Kidney tubule cell (primary cell): Measurements from ENCODE around the gene AUH.

Source experiments
- DNase-seq: peaks from one replicate; pipeline ENCODE4 v3.0.0-alpha.2; 2018; ENCODE audit warnings: low spot score

AUH gene

DNA sequence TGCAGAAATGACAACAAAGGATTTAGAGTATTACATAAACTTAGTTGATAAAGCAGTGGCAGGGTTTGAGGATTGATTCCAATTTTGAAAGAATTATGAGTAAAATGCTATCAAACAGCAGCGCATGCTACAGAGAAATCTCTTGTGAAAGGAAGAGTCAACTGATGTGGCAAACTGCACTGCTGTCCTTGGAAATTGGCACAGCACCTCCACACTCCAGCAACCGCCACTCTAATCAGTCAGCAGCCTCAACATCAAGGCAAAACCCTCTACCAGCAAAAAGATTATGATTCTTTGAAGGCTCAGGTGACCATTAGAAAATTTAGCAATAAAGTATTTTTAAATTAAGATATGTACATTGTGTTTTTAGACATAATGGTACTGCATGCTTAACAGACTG, 66.4 kb downstream of the AUH start:
- DNase-seq, result no peak

DNA sequence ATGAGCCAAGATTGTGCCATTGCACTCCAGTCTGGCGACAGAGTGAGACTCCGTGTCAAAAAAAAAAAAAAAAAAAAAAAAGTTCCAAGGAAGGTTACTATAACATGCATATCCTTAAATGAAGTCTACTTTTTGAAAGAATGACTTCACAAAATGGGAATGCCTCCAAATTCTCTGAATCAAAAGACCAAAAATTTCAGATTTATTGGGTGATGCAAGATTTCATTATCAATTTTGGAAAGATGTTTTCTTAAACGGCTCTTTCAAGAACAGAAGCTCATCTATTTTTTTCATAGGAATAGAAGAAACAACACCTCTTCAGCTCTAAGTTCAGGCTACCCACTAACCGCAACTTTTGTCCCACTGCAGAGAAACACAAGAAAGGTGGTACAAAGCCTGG, 69.9 kb downstream of the AUH start:
- DNase-seq, result no peak

DNA sequence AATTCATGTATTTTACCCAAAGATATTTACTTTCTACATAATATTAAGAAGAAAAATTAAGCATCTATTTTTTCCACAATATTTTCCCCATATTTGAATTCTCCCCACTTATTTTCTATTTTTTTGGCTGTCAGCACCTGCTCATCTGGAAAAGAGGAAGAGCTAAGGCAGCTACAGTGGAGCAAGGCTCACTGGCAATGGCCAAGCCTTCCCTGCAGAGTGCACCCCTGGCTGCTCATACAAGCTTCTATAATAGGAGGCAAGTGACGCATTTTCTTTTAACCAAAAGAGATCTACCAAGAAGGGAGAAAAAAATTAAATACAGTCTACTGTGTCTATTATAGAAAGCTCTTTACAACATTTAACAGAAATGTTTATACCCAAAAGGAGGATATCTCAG, 72.5 kb downstream of the AUH start:
- no peak for DNase-seq

DNA sequence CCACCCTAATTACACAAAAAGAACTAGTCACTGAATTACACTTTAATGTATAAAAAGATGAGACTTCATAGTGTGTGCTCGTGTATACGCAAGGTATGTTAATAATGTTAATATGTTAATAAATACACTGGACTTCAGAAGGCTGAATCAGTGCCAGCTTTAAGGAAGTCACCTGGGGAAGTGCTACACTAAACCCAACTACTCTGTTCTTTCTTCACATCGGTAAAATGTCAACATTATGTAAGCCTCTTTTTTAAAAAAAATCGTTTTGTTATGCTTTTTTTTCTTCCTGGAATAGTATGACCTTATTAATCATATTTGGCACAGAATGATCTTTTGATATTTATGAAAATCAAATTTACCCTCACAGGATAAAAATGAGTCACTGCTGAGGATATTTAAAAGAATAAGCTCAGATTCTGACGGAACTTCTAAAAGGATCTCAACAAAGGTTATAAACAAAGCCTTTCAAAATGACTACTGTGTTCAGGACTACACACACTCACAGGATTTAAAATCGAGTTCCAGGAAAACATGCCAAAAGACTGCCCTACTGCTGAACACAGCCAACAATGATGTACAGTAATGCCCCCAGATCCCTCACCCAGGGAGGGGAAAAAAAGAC, 75.9 kb downstream of the AUH start:
- DNase-seq, result peak; percentile 38

GRCh38 chr9:91282292-91282691, 79.4 kb downstream of the AUH start:
- DNase-seq, result peak; percentile 53

DNA sequence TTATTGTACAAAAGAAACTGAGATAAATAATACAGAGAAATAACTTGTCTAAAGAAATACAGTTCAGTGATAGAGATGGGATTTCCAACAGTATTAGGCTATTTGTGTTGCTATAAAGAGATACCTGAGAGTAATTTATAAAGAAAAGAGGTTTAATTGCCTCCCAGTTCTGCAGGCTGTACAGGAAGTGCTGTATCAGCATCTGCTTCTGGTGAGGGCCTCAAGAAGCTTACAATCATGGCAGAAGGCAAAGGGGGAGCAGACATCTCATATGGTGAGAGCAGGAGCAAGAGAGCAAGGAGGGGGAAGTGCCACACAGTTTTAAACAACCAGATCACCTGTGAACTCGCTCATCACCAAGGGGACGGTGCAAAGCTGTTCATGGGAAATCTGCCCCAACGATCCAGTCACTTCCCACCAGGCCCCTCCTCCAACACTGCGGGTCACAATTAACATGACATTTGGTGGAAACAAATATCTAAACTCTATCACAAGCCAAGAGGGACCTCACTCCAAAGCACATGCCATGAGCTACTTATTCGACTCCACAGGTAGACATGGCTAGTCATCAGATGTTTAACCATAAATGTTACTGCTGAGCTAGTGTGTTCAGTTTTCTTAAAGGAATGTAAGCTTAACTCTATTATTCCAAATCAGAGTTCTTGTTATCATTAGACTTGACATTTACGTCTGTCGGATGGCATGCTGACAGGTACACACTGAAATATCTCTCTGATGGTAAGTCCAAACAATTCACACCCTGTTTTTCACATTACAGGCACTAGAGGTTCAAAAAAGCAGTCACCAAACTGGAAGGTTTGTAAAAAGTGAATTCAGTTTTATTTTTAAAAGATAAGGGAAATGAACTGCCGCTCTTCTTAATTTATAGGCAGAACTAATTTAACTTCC, 82.2 kb downstream of the AUH start:
- DNase-seq, result no peak

DNA sequence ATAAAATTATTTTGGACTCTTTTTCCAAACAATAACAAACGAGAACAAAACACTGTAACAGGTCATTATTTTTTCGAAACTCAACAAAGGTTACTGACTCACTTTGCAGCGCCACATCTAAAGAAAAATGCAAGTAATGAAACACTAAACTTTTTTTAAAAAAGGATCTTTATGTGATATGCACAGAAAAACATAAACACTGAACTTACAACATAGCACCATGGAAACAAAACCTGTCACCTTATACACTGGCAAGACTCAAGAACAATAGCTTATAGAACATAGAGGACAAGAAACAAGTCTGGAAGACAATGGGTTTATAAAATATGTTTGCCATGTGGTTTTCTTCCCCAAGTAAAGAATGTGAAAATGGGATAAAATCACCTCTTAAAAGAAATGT, 85.2 kb downstream of the AUH start:
- DNase-seq, result no peak

- peak; percentile 12 for DNase-seq
These were observed 86.1 kb downstream of the AUH start for GRCh38 chr9:91275655-91276054.

- DNase-seq, result peak; percentile 58
These were observed 86.7 kb downstream of the AUH start for GRCh38 chr9:91274949-91275492.

- peak; percentile 74 for DNase-seq
These were observed 87.7 kb downstream of the AUH start for GRCh38 chr9:91273853-91274552.

GRCh38 chr9:91271156-91271555, 90.6 kb downstream of the AUH start:
- DNase-seq, result no peak

DNA sequence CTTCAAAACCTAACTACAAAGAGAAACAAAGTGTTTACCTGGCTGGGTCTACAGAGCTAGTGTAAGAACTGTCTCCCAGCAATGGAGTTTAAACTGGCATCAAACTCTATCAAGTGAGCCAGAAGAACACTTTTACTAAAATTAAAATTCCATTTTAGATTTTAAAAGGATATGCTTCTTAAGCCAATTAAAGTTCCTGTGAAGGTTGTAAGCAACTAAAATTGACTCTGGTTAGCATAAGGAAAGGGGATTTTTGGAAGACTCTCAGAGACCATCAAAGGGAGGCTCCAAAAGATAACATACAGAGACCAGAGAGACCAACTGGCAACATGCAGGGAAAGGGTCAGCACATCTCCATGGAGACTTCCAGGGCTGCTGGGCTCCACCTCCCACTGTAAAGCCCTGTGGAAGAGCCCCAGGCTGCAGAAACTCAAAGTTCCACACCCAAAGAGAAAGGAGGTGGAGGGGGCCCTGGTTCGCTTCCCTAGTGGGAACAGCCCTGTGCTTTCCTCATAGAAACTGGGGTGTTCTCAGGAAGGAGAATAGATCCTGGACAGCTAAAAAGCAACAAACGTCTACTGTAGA, 91.7 kb downstream of the AUH start:
- no peak for DNase-seq

GRCh38 chr9:91266448-91266847, 95.3 kb downstream of the AUH start:
- DNase-seq, result no peak

DNA sequence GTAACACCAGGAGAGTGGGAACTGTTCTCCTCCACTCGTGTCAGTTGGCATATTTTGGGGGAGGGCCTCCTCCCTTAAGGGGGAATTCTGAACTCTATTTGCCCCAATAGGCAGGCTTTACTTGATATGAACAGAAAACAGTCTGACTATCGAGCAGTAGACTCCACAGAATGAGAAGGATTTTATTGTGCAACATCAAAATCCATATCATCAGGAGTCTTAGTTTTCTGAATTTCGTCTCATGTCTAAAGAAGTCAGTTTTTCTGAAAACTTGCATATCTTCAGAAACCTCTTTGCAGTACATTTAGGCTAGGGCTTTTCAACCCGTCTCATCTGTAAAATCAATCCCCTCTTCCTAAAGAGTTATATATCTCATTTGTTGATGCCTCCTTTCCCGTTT, 96.2 kb downstream of the AUH start:
- DNase-seq, result no peak

- no peak for DNase-seq
These were observed 100.3 kb downstream of the AUH start for GRCh38 chr9:91261417-91261816.

DNA sequence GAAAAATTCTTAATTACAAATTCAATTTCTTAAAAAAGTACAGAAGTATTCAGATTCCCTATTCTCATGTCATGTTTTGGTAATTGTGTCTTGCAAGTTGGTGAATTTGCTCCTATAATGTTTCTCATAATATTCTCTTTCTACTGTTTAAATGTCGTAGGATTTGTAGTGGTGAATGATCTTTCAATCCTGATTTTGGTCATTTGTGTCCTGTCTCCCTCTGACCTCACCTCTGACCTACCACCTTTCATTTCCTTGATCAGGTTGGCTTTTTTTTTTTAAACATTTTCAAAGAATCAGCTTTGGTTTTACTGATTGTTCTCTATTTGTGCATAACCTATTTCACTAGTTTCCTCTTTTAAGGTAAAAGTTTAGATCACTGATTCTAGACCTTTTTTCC, 102.6 kb downstream of the AUH start:
- DNase-seq, result no peak

DNA sequence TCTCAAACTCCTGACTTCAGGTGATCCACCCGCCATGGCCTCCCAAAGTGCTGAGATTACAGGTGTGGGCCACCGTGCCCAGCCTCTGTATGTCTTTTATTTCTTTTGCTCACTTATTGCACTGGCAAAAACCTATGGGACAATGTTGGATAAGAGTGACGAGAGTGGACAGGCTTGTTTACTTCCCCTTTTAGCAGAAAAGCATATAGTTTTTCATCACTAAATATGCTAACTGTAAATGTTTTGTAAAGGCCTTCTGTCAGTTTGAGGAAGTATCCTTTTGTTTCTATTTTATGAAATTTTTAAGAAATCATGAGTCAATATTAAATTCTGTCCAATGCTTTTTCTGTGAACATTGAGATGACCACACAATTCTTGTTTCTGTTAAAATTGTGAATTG, 103.3 kb downstream of the AUH start:
- no peak for DNase-seq

DNA sequence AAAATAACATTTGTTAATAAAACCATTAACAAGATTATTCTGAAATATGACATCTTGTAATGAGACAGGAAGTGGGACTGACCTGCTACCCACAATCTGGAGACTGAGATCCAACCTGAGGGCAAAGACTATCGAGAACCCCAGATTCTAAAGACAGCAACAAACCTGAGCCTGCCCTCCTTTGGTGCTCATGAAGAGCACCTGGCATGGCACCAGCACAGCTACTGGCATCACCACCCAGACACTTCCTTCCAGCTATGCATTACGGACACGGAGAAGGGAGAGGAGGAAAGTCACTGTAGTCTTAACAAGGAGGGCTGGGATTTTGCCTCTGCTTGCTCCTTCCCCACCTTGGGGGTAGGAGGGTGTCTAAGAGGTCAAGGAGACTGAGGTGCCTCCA, 105.5 kb downstream of the AUH start:
- no peak for DNase-seq

DNA sequence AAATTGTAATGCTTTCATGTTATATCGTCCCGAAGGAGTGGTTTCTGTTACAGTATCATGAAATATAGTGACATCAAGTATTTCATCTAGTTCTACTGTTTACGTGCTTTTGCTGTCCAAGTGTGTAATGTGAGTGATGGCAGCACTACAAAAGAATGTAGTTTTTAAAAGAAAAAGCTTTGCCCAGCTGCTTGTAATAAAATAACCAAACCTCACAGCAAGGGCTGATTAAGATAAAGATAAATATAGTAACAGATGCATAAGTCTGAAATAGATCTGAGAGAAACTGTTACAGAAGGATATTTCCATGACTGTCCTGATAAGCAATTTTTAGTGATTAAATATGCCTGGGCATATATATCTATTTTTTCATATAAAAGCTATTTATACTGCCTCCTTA, 106.4 kb downstream of the AUH start:
- DNase-seq, result no peak

DNA sequence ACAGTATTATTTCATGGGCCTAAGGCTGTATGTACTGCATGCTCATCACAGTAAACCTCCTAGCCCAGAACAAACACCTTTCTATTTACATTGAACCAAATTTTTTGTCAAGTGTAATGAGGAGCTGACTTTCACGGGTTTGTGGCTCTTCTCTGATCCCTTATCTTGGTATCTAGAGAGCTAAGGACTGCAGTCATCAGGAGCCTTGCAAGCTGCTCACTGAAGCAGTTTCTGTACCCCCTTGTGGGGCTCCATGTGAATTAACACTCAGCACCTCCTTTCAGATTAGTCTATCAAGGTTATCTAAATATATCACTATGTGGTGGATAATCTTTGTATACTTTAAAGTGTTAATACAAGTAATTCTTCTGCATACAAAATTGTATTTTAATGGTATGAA, 108.2 kb downstream of the AUH start:
- no peak for DNase-seq

GRCh38 chr9:91248707-91249106, 113.0 kb downstream of the AUH start:
- no peak for DNase-seq

DNA sequence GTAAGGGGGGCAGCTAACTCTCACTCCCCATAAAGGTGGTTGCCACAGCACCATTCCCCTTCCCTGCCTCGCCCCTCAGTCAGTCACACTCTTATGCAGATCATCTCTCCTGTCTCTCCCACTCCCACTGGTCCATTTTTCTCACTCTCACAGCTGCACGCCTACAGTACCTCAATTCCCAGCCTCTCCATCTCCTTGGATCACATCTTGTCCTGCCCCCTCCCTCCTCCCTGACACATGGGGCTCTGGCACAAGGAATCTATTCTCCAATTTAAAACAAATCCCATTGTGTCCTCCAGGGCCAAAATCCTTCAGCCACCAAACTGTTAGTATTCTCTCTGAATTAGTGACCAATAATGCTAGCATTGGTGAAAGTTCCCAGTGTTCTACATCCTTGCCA, 114.4 kb downstream of the AUH start:
- DNase-seq, result no peak
